Naive B cell (primary cell): ENCODE data around the gene TNRC18. TPM values are rescaled to one million over a fixed set of nuclear protein-coding genes. Genes with fewer than 3 reads are reported as not detected.
"Not testable (repeated sequence)": the region's sequence is repeated elsewhere in the genome, so short reads cannot be mapped to it uniquely, and the experiment has no call there.

Experiments used
- ATAC-seq, 2 donors: fragments of 150-1000 bp; cut with Tn5 transposase; 2 replicates each; pipeline ENCODE4 v1.10.0; 2021; ENCODE audit warnings: low read depth in 2 of 2, mild to moderate bottlenecking in 2 of 2, moderate library complexity in 2 of 2
- DNase-seq: peaks from one replicate; pipeline ENCODE4 v3.0.0; 2022
- H3K27ac Mint-ChIP-seq, 6 donors: one replicate each; pipeline ENCODE4 v1.8.0; 2020 to 2022; ENCODE audit warnings: mild to moderate bottlenecking in 6 of 6, mixed read lengths in 6 of 6, moderate library complexity in 5 of 6, inconsistent platforms in 2 of 6
- H3K27me3 Mint-ChIP-seq, 3 donors: one replicate each; pipeline ENCODE4 v1.8.0; 2021 to 2022; ENCODE audit warnings: mixed read lengths in 3 of 3, mild to moderate bottlenecking in 1 of 3
- H3K36me3 Mint-ChIP-seq, 2 donors: one replicate each; pipeline ENCODE4 v1.8.0; 2020 to 2022; ENCODE audit warnings: mixed read lengths in 2 of 2, inconsistent platforms in 1 of 2, mild to moderate bottlenecking in 1 of 2
- H3K4me1 Mint-ChIP-seq, 3 donors: one replicate each; pipeline ENCODE4 v1.8.0; 2020 to 2022; ENCODE audit warnings: mixed read lengths in 3 of 3, inconsistent platforms in 1 of 3, mild to moderate bottlenecking in 1 of 3, moderate library complexity in 1 of 3
- H3K4me3 Mint-ChIP-seq, 8 donors: one replicate each; pipeline ENCODE4 v1.8.0; 2020 to 2022; ENCODE audit warnings: mild to moderate bottlenecking in 8 of 8, mixed read lengths in 8 of 8, moderate library complexity in 8 of 8, inconsistent platforms in 2 of 8
- H3K9me3 Mint-ChIP-seq, 7 donors: one replicate each; pipeline ENCODE4 v1.8.0; 2020 to 2022; ENCODE audit warnings: mixed read lengths in 7 of 7, mild to moderate bottlenecking in 5 of 7, inconsistent platforms in 2 of 7, moderate library complexity in 1 of 7
- polyA plus RNA-seq, 6 donors: library from polyadenylated mRNA; unstranded; fragments of 300-500 nt; fragmentation: Illumina TruSeq; gene quantifications; one replicate each; pipeline ENCODE4 v1.2.3, GENCODE V29; 2021; ENCODE audit warnings: low read depth in 6 of 6

TNRC18 gene
- polyA plus RNA-seq, 6 donors from 2014 or later = 0.29 to 2.9 (median 2.0) TPM; not detected in 1

DNA sequence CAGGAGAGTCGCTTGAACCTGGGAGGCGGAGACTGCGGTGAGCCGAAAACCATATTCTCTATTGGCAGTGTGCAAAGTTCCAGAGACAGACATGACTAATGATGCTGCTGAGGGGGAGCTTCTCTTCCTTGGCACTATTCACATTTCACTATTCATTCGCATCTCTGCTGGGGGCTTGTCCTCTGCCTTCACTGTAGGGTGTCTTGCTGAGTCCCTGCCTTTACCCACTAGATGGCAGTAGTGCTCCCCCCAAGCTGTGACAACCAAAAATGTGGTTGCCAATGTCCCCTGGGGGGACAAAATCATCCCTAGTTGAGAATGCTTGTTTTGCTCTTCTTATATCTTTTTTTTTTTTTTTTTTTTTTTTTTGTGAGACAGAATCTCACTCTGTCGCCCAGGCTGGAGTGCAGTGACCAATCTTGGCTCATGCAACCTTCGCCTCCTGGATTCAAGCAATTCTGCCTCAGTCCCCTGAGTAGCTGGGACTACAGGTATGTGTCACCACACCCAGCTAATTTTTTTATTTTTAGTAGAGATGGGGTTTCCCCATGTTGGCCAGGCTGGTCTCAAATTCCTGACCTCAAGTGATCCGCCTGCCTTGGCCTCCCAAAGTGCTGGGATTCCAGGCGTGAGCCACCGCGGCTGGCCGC lies 57.5 kb downstream of the TNRC18 start:
- not testable (repeated sequence) for H3K36me3 Mint-ChIP-seq, H3K27me3 Mint-ChIP-seq, H3K9me3 Mint-ChIP-seq
- H3K27ac Mint-ChIP-seq = peak overlapping the region in 3 of 6 donors; percentile 40 to 89 (median 52)
- H3K4me1 Mint-ChIP-seq = peaks cover 9 to 31% (median 17%) of the 10 kb centered on the region in 3 donors
- DNase-seq = peak; percentile 76
- H3K4me3 Mint-ChIP-seq = peak overlapping the region in 1 of 8 donors; percentile 28
- ATAC-seq = peak; percentile 91 to 96

DNA sequence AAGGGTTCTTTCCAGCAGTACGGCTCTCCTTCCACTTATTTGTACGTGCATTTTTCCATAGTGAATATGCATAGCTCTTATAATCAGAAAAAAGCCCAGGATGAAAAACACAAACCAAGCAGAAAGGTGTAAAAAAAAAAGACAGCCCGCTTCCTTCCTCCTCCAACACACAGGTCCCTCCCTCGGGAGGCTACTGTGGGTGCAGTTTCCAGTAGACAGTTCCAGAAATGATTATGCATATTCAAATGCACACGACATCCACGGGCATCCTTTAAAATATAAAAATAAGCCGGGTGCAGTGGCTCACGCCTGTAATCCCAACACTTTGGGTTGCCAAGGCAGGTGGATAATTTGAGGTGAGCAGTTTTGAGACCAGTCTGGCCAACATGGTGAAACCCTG lies 59.9 kb downstream of the TNRC18 start:
- H3K4me3 Mint-ChIP-seq = peak overlapping the region in 4 of 8 donors; percentile 42 to 75 (median 68)
- H3K4me1 Mint-ChIP-seq = peaks cover 9 to 30% (median 11%) of the 10 kb centered on the region in 3 donors
- no peaks in the 10 kb centered on the region for H3K9me3 Mint-ChIP-seq
- ATAC-seq = no peak
- no peak for DNase-seq
- peaks cover 0 to 5% of the 10 kb centered on the region in 2 donors for H3K36me3 Mint-ChIP-seq
- H3K27me3 Mint-ChIP-seq = no peaks in the 10 kb centered on the region
- peak overlapping the region in 1 of 6 donors; percentile 20 for H3K27ac Mint-ChIP-seq

DNA sequence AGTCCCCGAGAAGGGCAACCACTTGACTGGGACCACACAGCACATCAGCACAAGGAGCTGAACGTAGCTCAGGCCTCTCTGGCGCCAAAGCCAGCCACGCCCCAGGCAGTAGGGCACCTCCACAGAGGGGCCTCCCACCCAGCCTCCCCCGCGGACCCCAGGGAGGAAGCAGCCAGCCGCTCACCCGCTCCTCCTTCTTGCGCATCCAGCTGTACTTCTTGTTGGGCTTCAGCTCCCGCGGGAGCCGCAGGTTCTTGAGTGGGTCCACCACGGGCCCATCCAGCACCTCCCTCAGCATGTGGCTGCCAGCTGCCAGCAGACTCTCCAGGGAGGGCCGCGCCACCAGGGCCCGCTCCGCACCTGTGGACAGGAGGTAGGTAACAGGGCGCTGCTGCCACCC lies 61.2 kb downstream of the TNRC18 start:
- DNase-seq (no peak), ATAC-seq (no peak)
- Mint-ChIP-seq H3K4me1 (peaks cover 9 to 29% (median 11%) of the 10 kb centered on the region in 3 donors), H3K36me3 (peaks cover 0 to 5% of the 10 kb centered on the region in 2 donors), H3K4me3 (no peak overlapping the region), H3K9me3 (no peaks in the 10 kb centered on the region), H3K27me3 (no peaks in the 10 kb centered on the region), H3K27ac (no peak overlapping the region)

DNA sequence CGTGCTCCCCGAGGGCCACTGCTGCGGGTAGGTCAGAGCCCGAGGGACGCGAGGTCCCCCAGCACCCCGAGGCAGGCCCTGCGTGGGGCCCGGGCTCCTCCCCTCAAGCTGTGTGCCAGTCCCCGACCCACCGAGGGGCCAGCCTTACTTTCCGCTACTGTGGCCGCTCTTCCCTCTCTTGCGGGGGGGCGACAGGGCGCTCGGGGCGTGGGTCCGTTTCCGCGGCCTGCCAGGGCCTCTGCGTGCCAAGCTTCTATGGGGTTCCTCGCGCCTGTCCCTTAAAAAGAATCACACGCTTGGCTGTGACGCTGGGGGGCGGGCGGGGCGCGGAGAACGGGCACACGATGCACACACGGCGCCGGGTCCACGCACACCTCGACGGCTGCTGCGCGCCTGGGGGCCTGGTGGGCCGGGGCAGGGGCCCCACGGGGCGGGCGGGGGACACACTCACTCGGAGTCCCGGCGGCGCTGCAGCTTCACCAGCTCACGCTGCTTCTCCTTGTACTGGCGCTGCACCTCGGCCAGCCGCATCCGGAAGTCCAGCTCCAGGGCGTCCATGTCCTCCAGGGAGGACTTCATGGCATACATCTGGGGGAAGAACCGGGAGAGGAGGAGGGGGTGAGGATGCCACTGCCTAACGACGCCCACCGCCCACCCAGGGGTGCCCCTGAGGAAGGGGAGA lies 62.0 kb downstream of the TNRC18 start:
- Mint-ChIP-seq H3K36me3 (peaks cover 6 to 11% of the 10 kb centered on the region in 2 donors), H3K4me3 (no peak overlapping the region), H3K27me3 (no peaks in the 10 kb centered on the region), H3K4me1 (peaks cover 9 to 25% (median 14%) of the 10 kb centered on the region in 3 donors), H3K27ac (no peak overlapping the region), H3K9me3 (no peaks in the 10 kb centered on the region)
- DNase-seq (no peak), ATAC-seq (no peak)

DNA sequence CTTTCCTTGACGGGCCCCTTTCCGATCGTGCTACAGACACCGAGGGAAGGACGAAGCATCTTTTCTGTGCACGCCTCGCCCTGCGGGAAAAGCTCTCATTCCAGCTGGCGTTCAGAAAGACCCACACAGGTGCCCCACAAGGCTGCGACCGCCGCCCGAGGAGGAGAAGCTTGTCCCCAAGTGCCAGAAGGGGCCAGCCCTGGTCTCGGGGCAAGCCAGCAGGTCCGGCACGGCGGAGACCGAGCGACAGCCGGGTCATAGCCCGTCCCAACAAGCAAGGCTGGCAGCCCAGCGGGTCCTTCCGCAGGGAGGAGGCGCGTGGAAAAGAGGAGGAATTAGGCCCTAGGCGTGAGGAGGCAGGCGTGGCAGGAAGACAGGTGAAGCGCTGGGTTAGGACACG lies 62.7 kb downstream of the TNRC18 start:
- Mint-ChIP-seq H3K36me3 (peaks cover 11 to 15% of the 10 kb centered on the region in 2 donors), H3K27ac (peak overlapping the region in 1 of 6 donors; percentile 30)

DNA sequence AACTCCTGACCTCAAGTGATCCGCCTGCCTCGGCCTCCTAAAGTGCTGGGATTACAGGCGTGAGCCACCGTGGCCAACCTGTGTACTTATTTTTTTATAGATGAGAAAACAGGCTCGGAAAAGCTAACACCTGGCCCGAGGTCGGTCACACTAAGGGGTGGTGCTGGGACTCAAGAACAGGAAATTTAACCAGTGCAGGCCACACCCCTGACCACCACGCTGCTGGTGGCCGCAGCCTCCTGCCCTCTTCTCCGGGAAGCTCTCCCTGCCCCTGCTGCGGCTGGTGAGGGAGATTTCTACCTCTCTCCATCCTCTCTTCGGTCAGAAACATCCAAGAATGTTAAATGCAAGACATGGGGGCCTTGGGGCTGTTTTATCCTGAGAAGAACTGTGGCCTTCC lies 63.2 kb downstream of the TNRC18 start:
- Mint-ChIP-seq H3K36me3 (peaks cover 11 to 15% of the 10 kb centered on the region in 2 donors), H3K27ac (no peak overlapping the region), H3K9me3 (no peaks in the 10 kb centered on the region), H3K4me3 (no peak overlapping the region), H3K27me3 (no peaks in the 10 kb centered on the region), H3K4me1 (peaks cover 5 to 18% (median 17%) of the 10 kb centered on the region in 3 donors)
- DNase-seq = no peak
- no peak for ATAC-seq

More for the DNA sequence above, 62.7 kb downstream of the TNRC18 start:
- H3K4me1 Mint-ChIP-seq = peaks cover 7 to 21% (median 17%) of the 10 kb centered on the region in 3 donors
- no peak overlapping the region for H3K4me3 Mint-ChIP-seq
- no peak for ATAC-seq
- H3K27me3 Mint-ChIP-seq = no peaks in the 10 kb centered on the region
- no peaks in the 10 kb centered on the region for H3K9me3 Mint-ChIP-seq
- DNase-seq = no peak

DNA sequence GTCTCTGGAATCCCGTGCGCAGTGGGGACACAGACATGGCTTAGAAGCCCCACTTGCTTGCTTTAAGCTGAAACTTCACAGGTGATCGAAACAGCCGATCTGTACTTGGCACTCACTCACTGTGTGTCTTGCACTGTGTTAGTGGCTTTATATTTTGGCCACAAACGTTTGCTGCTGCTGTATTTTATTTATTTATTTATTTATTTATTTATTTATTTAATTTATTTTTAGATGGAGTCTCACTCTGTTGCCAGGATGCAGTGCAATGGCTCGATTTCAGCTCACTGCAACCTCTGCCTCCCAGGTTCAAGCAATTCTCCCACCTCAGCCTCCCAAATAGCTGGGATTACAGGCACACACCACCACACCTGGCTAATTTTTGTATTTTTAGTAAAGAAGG lies 63.6 kb downstream of the TNRC18 start:
- not testable (repeated sequence) for H3K27ac Mint-ChIP-seq, H3K4me3 Mint-ChIP-seq, H3K27me3 Mint-ChIP-seq, DNase-seq, ATAC-seq, H3K9me3 Mint-ChIP-seq
- peaks cover 5 to 21% (median 20%) of the 10 kb centered on the region in 3 donors for H3K4me1 Mint-ChIP-seq
- H3K36me3 Mint-ChIP-seq = peaks cover 12 to 15% of the 10 kb centered on the region in 2 donors

DNA sequence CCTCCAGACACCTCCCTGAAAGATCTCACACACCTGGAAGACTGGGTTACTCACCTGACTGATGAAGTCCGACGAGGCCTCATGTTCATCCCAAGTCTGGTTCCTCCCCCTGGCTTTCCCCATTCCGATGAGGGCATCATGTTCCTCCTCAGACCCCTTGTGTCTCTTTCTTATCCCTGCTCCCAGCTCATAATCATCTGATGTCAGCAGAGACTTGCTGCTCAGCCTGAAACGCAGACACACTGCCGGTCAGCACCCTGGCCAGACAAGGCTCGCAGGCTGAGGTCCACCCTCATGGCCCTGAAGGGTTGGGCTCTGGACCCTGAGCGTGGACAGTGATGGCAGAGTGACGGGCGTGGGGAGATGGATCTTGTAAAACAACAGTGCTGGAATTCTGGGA lies 64.3 kb downstream of the TNRC18 start:
- no peaks in the 10 kb centered on the region for H3K27me3 Mint-ChIP-seq
- H3K9me3 Mint-ChIP-seq = no peaks in the 10 kb centered on the region
- H3K27ac Mint-ChIP-seq = peak overlapping the region in 1 of 6 donors; percentile 47
- H3K4me1 Mint-ChIP-seq = peaks cover 8 to 28% (median 21%) of the 10 kb centered on the region in 3 donors
- ATAC-seq = no peak
- H3K4me3 Mint-ChIP-seq = no peak overlapping the region
- no peak for DNase-seq
- H3K36me3 Mint-ChIP-seq = peaks cover 15 to 18% of the 10 kb centered on the region in 2 donors

DNA sequence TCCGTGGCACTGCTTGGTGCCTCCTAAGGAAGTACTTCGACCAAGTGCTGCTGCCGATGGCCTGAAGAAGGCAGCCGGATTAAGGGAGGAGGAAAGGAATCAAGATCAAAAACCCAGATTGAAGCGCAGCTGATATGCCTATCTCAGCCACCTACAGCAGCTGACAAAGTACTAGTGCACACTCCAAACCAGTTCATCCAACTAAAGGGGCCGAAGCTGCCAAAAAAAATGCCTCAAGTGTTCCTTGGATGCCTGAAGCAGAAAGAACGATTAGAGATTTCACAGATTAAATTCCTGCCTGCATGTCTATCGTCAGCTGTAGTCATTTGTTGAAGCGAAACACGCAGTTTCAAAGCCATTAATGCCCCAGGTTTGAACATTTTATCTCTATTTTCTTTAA lies 65.7 kb downstream of the TNRC18 start:
- ATAC-seq (no peak), DNase-seq (no peak)
- no peaks in the 10 kb centered on the region for H3K9me3 Mint-ChIP-seq
- peaks cover 15 to 21% of the 10 kb centered on the region in 2 donors for H3K36me3 Mint-ChIP-seq
- H3K4me3 Mint-ChIP-seq = no peak overlapping the region
- no peak overlapping the region for H3K27ac Mint-ChIP-seq
- peaks cover 6 to 30% (median 11%) of the 10 kb centered on the region in 3 donors for H3K4me1 Mint-ChIP-seq
- H3K27me3 Mint-ChIP-seq = no peaks in the 10 kb centered on the region

DNA sequence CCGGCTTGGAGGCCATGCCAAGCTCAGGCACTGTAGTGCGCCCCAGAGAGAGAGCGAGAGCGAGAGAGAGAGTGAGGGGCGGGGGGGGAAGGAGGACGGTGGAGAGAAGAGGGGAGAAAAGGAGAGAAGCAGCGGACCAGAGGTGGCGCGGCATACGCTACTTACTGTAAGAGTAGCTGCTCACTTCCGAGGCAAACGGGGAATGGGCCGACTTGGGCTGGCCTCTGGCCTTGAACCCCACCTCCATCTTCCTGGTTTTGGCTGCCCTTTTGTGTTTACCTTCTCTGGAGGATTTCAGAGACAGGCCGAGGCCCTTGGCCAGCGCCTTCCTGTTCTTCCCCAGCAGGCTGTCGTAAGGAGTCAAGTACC lies 66.9 kb downstream of the TNRC18 start:
- Mint-ChIP-seq H3K27me3 (no peaks in the 10 kb centered on the region), H3K27ac (no peak overlapping the region), H3K4me1 (peaks cover 6 to 33% (median 11%) of the 10 kb centered on the region in 3 donors), H3K36me3 (peaks cover 15 to 24% of the 10 kb centered on the region in 2 donors), H3K9me3 (no peaks in the 10 kb centered on the region), H3K4me3 (no peak overlapping the region)
- DNase-seq (no peak), ATAC-seq (no peak)

DNA sequence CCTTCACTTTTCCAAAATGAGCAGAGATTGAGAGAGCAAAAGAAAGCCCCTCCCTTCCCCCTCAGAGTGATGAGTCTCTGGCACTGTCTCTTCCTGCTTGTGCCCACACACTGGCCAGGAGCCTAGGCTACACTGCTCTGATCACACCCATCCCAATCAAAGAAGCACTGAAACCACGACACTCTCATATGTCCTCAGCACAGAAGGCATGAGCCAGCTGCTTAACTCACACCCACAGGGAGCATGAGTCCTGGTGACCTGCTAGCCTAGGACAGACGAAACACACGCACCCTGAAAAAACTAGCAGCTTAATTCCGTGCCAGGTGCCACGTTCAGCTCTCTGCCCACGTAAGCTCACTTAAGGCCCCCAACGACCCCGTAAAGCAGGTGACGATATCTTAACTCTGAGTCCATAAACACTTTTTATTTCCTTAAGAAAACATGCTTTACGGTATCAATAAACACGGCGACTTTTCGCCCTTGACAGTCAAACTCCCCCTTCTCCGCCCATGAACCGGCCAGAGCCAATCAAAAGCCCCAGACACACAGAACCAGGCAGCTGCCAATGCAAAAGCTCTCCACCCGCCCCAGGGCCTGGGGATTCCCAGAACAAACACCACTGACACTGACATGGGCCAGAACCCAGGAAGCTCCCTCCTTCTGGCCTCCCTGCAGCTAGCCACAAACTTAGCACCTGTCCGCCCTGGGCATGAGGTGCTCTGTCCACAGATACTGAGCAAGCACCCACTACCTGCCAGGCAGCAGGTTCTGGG lies 69.0 kb downstream of the TNRC18 start:
- ATAC-seq (no peak), DNase-seq (no peak)
- H3K4me3 Mint-ChIP-seq = peak overlapping the region in 1 of 8 donors; percentile 24
- peak overlapping the region in 2 of 6 donors; percentile 45 to 78 for H3K27ac Mint-ChIP-seq
- H3K4me1 Mint-ChIP-seq = peaks cover 6 to 33% (median 11%) of the 10 kb centered on the region in 3 donors
- peaks cover 19 to 27% of the 10 kb centered on the region in 2 donors for H3K36me3 Mint-ChIP-seq
- no peaks in the 10 kb centered on the region for H3K9me3 Mint-ChIP-seq
- H3K27me3 Mint-ChIP-seq = no peaks in the 10 kb centered on the region

DNA sequence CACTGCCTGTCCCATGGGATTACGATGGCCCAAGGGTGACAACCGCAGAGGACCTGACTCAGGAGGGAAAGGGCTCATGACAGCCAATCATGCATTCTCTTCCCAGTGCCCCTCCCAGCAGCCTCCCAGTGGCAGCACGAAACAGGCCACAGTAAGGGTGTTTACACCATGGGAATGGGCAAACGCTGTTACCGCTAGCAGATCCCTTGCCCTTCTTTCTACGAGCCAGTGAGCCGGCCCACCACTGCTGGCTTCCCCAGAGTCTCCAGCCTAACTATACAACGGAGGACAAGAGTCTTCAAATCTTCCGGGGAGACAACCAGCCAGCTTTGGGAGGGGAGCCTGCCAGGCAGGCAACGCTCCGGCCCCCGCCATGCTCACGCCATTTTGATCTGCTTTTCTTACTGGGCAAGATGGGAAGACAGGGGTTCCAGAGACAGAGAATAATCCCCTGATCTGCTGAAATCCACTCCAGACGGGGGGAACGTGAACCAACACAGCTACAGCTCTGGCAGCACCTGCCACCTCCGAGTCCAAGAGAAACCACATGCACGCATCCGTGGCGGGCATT lies 71.1 kb downstream of the TNRC18 start:
- Mint-ChIP-seq H3K4me1 (peaks cover 10 to 39% (median 14%) of the 10 kb centered on the region in 3 donors), H3K27me3 (no peaks in the 10 kb centered on the region), H3K36me3 (peaks cover 15 to 27% of the 10 kb centered on the region in 2 donors), H3K4me3 (no peak overlapping the region), H3K9me3 (no peaks in the 10 kb centered on the region), H3K27ac (peak overlapping the region in 1 of 6 donors; percentile 74)
- DNase-seq (no peak), ATAC-seq (no peak)
